Neural progenitor cell (in vitro differentiated cells): ENCODE results near the gene ANK3. TPM values are rescaled to one million over a fixed set of nuclear protein-coding genes. Genes with fewer than 3 reads are reported as not detected.
"Not testable (repeated sequence)": the region's sequence is repeated elsewhere in the genome, so short reads cannot be mapped to it uniquely, and the experiment has no call there.

Experiments
- DNase-seq: peaks from one replicate; pipeline ENCODE4 v3.0.0-alpha.2; 2016; ENCODE audit warnings: low spot score
- H2AFZ ChIP-seq: fragments of 200-600 bp; sonication (generic); replicated peaks from 2 replicates; pipeline ENCODE4 v1.6.1; 2016; ENCODE audit warnings: antibody characterized with exemption
- H3F3A ChIP-seq: fragments of 200-600 bp; sonication (generic); 2 replicates; pipeline ENCODE4 v1.6.1; 2016; ENCODE audit warnings: antibody characterized with exemption, low read depth
- H3K27ac ChIP-seq: fragments of 200-600 bp; sonication (generic); 2 replicates; pipeline ENCODE4 v1.5.1; 2016; ENCODE audit warnings: mild to moderate bottlenecking
- H3K27me3 ChIP-seq: fragments of 200-600 bp; sonication (generic); 2 replicates; pipeline ENCODE4 v1.6.1; 2016; ENCODE audit warnings: mild to moderate bottlenecking, moderate library complexity
- H3K36me3 ChIP-seq: fragments of 200-600 bp; sonication (generic); 2 replicates; pipeline ENCODE4 v1.5.1; 2016
- H3K4me1 ChIP-seq: fragments of 200-600 bp; sonication (generic); 2 replicates; pipeline ENCODE4 v1.6.1; 2016; ENCODE audit warnings: mixed run types
- H3K4me2 ChIP-seq: fragments of 200-600 bp; sonication (generic); 2 replicates; pipeline ENCODE4 v1.6.1; 2016
- H3K4me3 ChIP-seq: fragments of 200-600 bp; sonication (generic); 2 replicates; pipeline ENCODE4 v1.5.1; 2016
- H3K79me2 ChIP-seq: fragments of 200-600 bp; sonication (generic); 2 replicates; pipeline ENCODE4 v1.6.1; 2016; ENCODE audit warnings: low read depth
- H3K9ac ChIP-seq: fragments of 200-600 bp; sonication (generic); 2 replicates; pipeline ENCODE4 v1.6.1; 2016
- H3K9me3 ChIP-seq: fragments of 200-600 bp; sonication (generic); 2 replicates; pipeline ENCODE4 v1.5.1; 2016; ENCODE audit warnings: low read depth
- H4K20me1 ChIP-seq: fragments of 200-600 bp; sonication (generic); 2 replicates; pipeline ENCODE4 v1.6.1; 2016; ENCODE audit warnings: low read depth
- H3K27ac Mint-ChIP-seq: 3 replicates; pipeline ENCODE4 v1.8.0; 2021; ENCODE audit warnings: mixed read lengths
- H3K27me3 Mint-ChIP-seq: 2 replicates; pipeline ENCODE4 v1.8.0; 2022; ENCODE audit warnings: low read depth, mild to moderate bottlenecking, inconsistent platforms, moderate library complexity, mixed read lengths; ENCODE audit not compliant: insufficient read depth
- H3K36me3 Mint-ChIP-seq: 3 replicates; pipeline ENCODE4 v1.8.0; 2021; ENCODE audit warnings: mixed read lengths
- H3K4me1 Mint-ChIP-seq: 3 replicates; pipeline ENCODE4 v1.8.0; 2021; ENCODE audit warnings: mixed read lengths
- H3K4me3 Mint-ChIP-seq: 3 replicates; pipeline ENCODE4 v1.8.0; 2021; ENCODE audit warnings: mild to moderate bottlenecking, moderate library complexity, mixed read lengths
- H3K9me3 Mint-ChIP-seq: 3 replicates; pipeline ENCODE4 v1.8.0; 2020; ENCODE audit warnings: mixed read lengths
- EZH2 ChIP-seq: fragments of 200-600 bp; sonication (generic); IDR thresholded peaks from 2 replicates; pipeline ENCODE4 v1.6.1; 2017; ENCODE audit warnings: antibody characterized with exemption, mild to moderate bottlenecking, moderate library complexity
- EZH2phosphoT487 ChIP-seq: fragments of 200-600 bp; sonication (generic); IDR thresholded peaks from 2 replicates; pipeline ENCODE4 v1.6.1; 2017; ENCODE audit warnings: antibody characterized with exemption
- total RNA-seq: library from RNA; depleted of rRNA; stranded (reverse); fragments of >200 nt; gene quantifications from 2 replicates; pipeline ENCODE4 v1.2.3, GENCODE V29; 2015; ENCODE audit warnings: low replicate concordance
- TF ChIP-seq, protein P1 (sequence below): fragments of 200-600 bp; sonication (generic); IDR thresholded peaks from 2 replicates; pipeline ENCODE4 v1.5.1; 2017; ENCODE audit warnings: antibody characterized with exemption, mild to moderate bottlenecking

ANK3 gene
- total RNA-seq, 1 donor from 2014 or later = 54.1 TPM

DNA sequence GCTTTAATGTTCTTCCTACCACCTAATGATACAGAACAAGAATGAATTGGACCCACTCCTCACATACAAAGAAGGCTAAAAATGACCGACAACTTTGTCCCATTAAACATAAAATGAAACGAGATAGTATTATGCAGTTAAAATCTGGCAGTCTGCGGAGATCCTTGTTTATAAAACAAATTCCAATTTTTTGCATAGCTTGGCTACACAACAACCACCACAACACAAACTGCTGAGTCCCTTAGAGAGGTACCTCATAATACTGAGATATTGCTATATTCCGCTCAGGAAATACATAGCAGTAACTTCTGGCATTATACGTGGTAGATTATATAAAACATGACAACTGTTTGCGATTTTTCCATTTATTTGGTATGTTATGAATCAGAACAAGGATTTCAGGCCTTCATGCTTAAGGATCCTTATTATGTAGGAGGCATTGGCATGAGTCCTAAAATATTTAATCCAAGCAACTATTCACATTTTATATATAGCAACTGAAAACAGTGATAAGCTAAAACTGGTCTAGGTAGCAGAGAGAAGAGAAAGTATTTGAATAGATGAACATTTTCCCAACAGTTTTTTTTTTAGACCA lies 96.0 kb downstream of the ANK3 start:
- H3K79me2 ChIP-seq = no peaks in the 10 kb centered on the region
- no peak overlapping the region for H3K4me2 ChIP-seq
- peaks cover 8% of the 10 kb centered on the region for H3K4me1 ChIP-seq
- Mint-ChIP-seq H3K27me3 (peaks cover 2% of the 10 kb centered on the region), H3K36me3 (no peaks in the 10 kb centered on the region), H3K4me1 (peaks cover 33% of the 10 kb centered on the region), H3K9me3 (no peaks in the 10 kb centered on the region), H3K27ac (no peak overlapping the region), H3K4me3 (no peak overlapping the region)
- no peak overlapping the region for H3K4me3 ChIP-seq
- no peak for DNase-seq
- TF ChIP-seq, protein P1, sequence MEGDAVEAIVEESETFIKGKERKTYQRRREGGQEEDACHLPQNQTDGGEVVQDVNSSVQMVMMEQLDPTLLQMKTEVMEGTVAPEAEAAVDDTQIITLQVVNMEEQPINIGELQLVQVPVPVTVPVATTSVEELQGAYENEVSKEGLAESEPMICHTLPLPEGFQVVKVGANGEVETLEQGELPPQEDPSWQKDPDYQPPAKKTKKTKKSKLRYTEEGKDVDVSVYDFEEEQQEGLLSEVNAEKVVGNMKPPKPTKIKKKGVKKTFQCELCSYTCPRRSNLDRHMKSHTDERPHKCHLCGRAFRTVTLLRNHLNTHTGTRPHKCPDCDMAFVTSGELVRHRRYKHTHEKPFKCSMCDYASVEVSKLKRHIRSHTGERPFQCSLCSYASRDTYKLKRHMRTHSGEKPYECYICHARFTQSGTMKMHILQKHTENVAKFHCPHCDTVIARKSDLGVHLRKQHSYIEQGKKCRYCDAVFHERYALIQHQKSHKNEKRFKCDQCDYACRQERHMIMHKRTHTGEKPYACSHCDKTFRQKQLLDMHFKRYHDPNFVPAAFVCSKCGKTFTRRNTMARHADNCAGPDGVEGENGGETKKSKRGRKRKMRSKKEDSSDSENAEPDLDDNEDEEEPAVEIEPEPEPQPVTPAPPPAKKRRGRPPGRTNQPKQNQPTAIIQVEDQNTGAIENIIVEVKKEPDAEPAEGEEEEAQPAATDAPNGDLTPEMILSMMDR = no peak
- TF ChIP-seq EZH2phosphoT487 = no peak
- H3K9ac ChIP-seq = no peak overlapping the region
- no peaks in the 10 kb centered on the region for H3K9me3 ChIP-seq
- no peaks in the 10 kb centered on the region for H3F3A ChIP-seq
- H3K27me3 ChIP-seq = no peaks in the 10 kb centered on the region
- no peak overlapping the region for H3K27ac ChIP-seq
- no peaks in the 10 kb centered on the region for H4K20me1 ChIP-seq
- no peaks in the 10 kb centered on the region for H3K36me3 ChIP-seq
- no peak overlapping the region for H2AFZ ChIP-seq

DNA sequence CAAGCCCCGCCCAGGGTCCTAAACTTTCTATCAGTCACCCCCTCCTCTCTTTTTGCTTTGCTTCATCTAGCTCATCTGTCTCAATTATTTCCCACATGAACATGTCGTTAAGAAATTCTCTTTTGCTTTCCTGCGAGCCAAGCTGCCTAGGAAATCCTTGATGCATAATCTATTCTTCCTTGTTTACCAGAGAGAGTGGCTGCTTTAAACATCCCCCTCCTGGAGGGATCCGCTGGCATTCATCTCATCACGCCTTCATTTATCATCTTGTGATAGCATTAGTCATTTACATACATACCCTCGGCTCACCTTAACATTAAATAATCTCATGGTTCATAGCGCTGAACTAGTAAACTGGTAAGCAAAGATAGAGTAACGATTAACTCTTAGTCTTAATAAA lies 96.7 kb downstream of the ANK3 start:
- Histone ChIP-seq H3K9ac (no peak overlapping the region), H4K20me1 (no peaks in the 10 kb centered on the region), H3K36me3 (no peaks in the 10 kb centered on the region), H2AFZ (peak overlapping the region; percentile 29), H3K79me2 (no peaks in the 10 kb centered on the region), H3F3A (no peaks in the 10 kb centered on the region), H3K4me1 (peaks cover 14% of the 10 kb centered on the region), H3K9me3 (no peaks in the 10 kb centered on the region), H3K4me3 (no peak overlapping the region), H3K4me2 (no peak overlapping the region), H3K27ac (no peak overlapping the region), H3K27me3 (no peaks in the 10 kb centered on the region)
- Mint-ChIP-seq H3K27me3 (peaks cover 4% of the 10 kb centered on the region), H3K4me3 (no peak overlapping the region), H3K27ac (no peak overlapping the region), H3K9me3 (no peaks in the 10 kb centered on the region), H3K4me1 (peaks cover 33% of the 10 kb centered on the region), H3K36me3 (no peaks in the 10 kb centered on the region)
- DNase-seq = no peak
- no peak for TF ChIP-seq EZH2
- TF ChIP-seq, protein P1 = no peak
- no peak for TF ChIP-seq EZH2phosphoT487

DNA sequence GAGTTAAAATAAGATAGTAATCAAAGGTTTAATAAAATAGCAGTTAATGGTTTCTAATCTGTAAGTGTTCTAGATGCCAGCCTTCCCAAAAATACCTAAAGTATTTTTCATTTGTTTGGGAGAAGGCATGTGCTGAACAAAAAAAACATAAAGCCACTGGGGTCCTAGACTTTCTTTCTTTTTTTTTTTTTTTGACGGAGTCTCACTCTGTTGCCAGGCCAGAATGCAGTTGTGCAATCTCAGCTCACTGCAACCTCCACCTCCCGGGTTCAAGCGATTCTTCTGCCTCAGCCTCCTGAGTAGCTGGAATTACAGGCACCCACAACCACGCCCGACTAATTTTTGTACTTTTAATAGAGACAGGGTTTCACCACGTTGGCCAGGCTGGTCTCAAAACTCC lies 97.1 kb downstream of the ANK3 start:
- H3K27ac Mint-ChIP-seq, H3K9me3 Mint-ChIP-seq, H3K9me3 ChIP-seq, H3K36me3 Mint-ChIP-seq, H3K27ac ChIP-seq, DNase-seq, H3K4me3 Mint-ChIP-seq, H4K20me1 ChIP-seq, H3K36me3 ChIP-seq, H3K4me3 ChIP-seq, H3K27me3 Mint-ChIP-seq, H3K4me2 ChIP-seq, H2AFZ ChIP-seq, H3K27me3 ChIP-seq, H3K79me2 ChIP-seq, H3K9ac ChIP-seq, H3F3A ChIP-seq: not testable (repeated sequence)
- H3K4me1 ChIP-seq = peaks cover 16% of the 10 kb centered on the region
- H3K4me1 Mint-ChIP-seq = peaks cover 32% of the 10 kb centered on the region

DNA sequence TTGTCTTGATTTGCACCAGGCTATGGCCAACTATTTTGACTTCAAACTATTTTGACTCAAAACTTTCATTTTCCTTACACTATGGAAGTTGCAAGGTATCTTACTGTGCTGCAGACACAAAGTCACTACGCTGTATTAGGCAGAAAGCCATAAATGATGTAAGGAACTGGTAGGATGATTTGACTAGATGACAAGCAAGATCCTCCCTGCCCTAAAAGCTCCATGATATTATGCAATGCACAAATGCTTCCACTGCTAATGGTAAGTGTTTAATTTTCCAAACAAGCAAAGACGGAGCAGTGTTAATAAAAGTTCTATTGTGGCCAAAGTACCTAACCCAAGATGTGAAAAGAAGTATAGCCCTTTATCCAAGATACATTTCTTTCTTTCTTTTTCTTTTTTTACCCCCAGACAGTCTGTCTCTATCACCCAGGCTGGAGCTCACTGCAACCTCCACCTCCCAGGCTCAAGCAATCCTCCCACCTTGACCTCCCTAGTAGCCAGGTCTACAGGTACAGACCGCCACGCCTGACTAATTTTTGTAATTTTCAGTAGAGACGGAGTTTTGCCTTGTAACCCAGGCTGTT lies 98.2 kb downstream of the ANK3 start:
- H3K27ac Mint-ChIP-seq = no peak overlapping the region
- Histone ChIP-seq H3K9me3 (no peaks in the 10 kb centered on the region), H3K4me2 (no peak overlapping the region), H2AFZ (no peak overlapping the region), H3K4me3 (no peak overlapping the region), H3F3A (no peaks in the 10 kb centered on the region), H3K36me3 (no peaks in the 10 kb centered on the region), H3K4me1 (peaks cover 16% of the 10 kb centered on the region), H4K20me1 (no peaks in the 10 kb centered on the region), H3K27ac (no peak overlapping the region), H3K9ac (no peak overlapping the region), H3K27me3 (no peaks in the 10 kb centered on the region), H3K79me2 (no peaks in the 10 kb centered on the region)
- no peak overlapping the region for H3K4me3 Mint-ChIP-seq
- H3K9me3 Mint-ChIP-seq = no peaks in the 10 kb centered on the region
- no peak for TF ChIP-seq EZH2phosphoT487
- peaks cover 4% of the 10 kb centered on the region for H3K27me3 Mint-ChIP-seq
- no peaks in the 10 kb centered on the region for H3K36me3 Mint-ChIP-seq
- H3K4me1 Mint-ChIP-seq = peaks cover 32% of the 10 kb centered on the region
- DNase-seq = no peak
